Measurements from ENCODE around the gene CERS1.

The CERS1 gene

GRCh38 chr19:18834644-18834984 lies 61.3 kb downstream of the CERS1 start:
- Histone ChIP-seq H3K36me3 (ENCODE audit: control insufficient read depth, insufficient read depth, low read length) (no peaks in the 10 kb centered on the region), H3K27me3 (ENCODE audit: control insufficient read depth, insufficient read depth, low read length, poor library complexity, severe bottlenecking) (peaks cover 3% of the 10 kb centered on the region), H3K4me1 (ENCODE audit: control insufficient read depth, insufficient read depth, low read length) (peaks cover 12% of the 10 kb centered on the region), H3K27ac (ENCODE audit: insufficient read depth, low read depth, low read length, poor library complexity, severe bottlenecking) (no peak overlapping the region), H3K4me3 (ENCODE audit: insufficient read depth, low read depth, low read length) (no peak overlapping the region), H3K9me3 (ENCODE audit: control insufficient read depth, low read length) (no peaks in the 10 kb centered on the region)
- WGBS, 2 experiments: 77 to 88% methylated on average over 4 of the region's 4 CpGs

DNA sequence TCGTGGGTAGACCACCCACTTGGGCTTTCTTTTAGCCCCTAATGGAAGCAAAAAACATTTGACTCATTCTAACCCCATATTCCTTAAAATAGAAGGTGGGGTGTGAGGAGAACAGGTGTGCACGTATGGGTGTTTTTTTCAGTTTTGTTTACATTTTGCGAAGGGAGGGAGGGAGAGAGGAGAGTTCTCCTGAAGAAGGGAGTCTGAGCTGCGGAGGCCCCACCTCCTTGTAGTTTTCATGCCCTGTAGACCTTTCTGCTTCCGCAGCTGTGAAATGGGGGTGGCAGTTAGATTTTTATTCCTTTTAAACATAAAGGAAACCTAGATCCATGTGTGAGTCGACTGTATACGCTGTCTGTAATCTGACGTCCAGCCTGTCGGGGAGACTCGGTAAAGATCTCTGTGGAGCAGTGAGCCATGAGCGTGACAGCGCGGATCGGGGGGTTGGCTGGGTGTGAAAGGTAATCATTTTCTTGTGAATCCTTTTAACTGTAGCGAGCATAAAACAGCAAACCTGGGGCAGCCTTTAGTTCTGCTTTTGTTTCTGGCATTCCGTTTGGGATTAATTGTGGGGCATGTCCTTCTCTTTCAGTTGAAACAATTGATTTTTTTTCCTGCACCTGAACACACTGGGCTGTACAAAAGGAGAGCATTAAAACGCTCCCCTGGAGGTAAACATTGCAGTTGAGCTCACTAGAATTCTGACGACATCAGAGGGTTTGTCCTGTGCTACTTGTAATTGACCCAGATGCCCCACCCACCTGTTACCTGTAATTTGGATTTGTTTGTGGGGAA lies 61.9 kb downstream of the CERS1 start:
- H3K27ac ChIP-seq (ENCODE audit: insufficient read depth, low read depth, low read length, poor library complexity, severe bottlenecking): no peak overlapping the region
- H3K9me3 ChIP-seq (ENCODE audit: control insufficient read depth, low read length): no peaks in the 10 kb centered on the region
- peaks cover 12% of the 10 kb centered on the region for H3K4me1 ChIP-seq (ENCODE audit: control insufficient read depth, insufficient read depth, low read length)
- 43 to 56% methylated on average over 18 of the region's 18 CpGs for WGBS, 2 experiments
- peaks cover 3% of the 10 kb centered on the region for H3K27me3 ChIP-seq (ENCODE audit: control insufficient read depth, insufficient read depth, low read length, poor library complexity, severe bottlenecking)
- H3K4me3 ChIP-seq (ENCODE audit: insufficient read depth, low read depth, low read length): peak overlapping the region; percentile 90
- no peaks in the 10 kb centered on the region for H3K36me3 ChIP-seq (ENCODE audit: control insufficient read depth, insufficient read depth, low read length)

- H3K27ac ChIP-seq (ENCODE audit: insufficient read depth, low read depth, low read length, poor library complexity, severe bottlenecking): no peak overlapping the region
Observed at GRCh38 chr19:18833141-18833476, 62.8 kb downstream of the CERS1 start.

GRCh38 chr19:18832306-18833140 lies 63.4 kb downstream of the CERS1 start:
- H3K9me3 ChIP-seq (ENCODE audit: control insufficient read depth, low read length): no peaks in the 10 kb centered on the region
- H3K4me3 ChIP-seq (ENCODE audit: insufficient read depth, low read depth, low read length): peak overlapping the region; percentile 90
- H3K36me3 ChIP-seq (ENCODE audit: control insufficient read depth, insufficient read depth, low read length): no peaks in the 10 kb centered on the region
- H3K27me3 ChIP-seq (ENCODE audit: control insufficient read depth, insufficient read depth, low read length, poor library complexity, severe bottlenecking): peaks cover 3% of the 10 kb centered on the region
- H3K27ac ChIP-seq (ENCODE audit: insufficient read depth, low read depth, low read length, poor library complexity, severe bottlenecking): no peak overlapping the region
- 1% methylated on average over 69 of the region's 69 CpGs for WGBS, 2 experiments
- H3K4me1 ChIP-seq (ENCODE audit: control insufficient read depth, insufficient read depth, low read length): peaks cover 12% of the 10 kb centered on the region

More at GRCh38 chr19:18833141-18833476, 62.8 kb downstream of the CERS1 start:
- 18 to 21% methylated on average over 9 of the region's 9 CpGs for WGBS, 2 experiments
- Histone ChIP-seq H3K4me3 (ENCODE audit: insufficient read depth, low read depth, low read length) (peak overlapping the region; percentile 90), H3K9me3 (ENCODE audit: control insufficient read depth, low read length) (no peaks in the 10 kb centered on the region), H3K36me3 (ENCODE audit: control insufficient read depth, insufficient read depth, low read length) (no peaks in the 10 kb centered on the region), H3K27me3 (ENCODE audit: control insufficient read depth, insufficient read depth, low read length, poor library complexity, severe bottlenecking) (peaks cover 3% of the 10 kb centered on the region), H3K4me1 (ENCODE audit: control insufficient read depth, insufficient read depth, low read length) (peaks cover 12% of the 10 kb centered on the region)

DNA sequence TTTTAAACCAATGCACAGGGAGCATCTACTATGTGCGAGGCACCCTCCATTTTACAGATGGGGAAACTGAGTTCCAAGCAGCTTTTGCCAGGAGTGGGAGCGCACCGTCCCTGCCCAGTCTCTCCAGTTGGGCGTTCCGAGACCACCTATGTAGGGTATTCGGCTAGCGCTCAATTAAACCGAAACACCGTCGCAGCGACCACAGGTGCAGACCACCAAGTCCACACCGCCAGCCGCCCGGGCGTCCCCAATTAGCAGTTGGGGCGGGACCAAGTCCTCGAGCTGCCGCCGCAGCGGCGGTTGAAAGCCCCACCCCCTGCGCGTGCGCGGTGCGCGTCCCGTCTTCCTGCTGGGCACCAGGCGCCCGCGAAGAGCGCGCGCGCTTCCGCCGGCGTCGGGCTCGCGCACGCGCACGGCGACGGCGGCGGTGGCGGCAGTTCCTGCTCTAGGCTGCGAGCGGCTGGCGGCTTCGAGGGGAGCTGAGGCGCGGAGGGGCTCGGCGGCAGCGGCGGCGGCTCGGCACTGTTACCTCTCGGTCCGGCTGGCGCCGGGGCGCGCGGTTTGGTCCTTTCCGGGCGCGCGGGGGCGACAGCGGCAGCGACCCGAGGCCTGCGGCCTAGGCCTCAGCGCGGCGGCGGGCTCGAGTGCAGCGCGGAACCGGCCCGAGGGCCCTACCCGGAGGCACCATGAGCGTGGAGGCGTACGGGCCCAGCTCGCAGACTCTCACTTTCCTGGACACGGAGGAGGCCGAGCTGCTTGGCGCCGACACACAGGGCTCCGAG lies 64.2 kb downstream of the CERS1 start, which contains the start of gene UPF1:
TSS of gene UPF1 (plus strand) at position 436 of the 782 bp plus-strand sequence. CDS start at position 687, 251 bp downstream.
- Histone ChIP-seq H3K4me1 (ENCODE audit: control insufficient read depth, insufficient read depth, low read length) (peaks cover 12% of the 10 kb centered on the region), H3K4me3 (ENCODE audit: insufficient read depth, low read depth, low read length) (peak within 1 kb of the TSS; percentile 90), H3K27ac (ENCODE audit: insufficient read depth, low read depth, low read length, poor library complexity, severe bottlenecking) (no peak within 1 kb of the TSS), H3K36me3 (ENCODE audit: control insufficient read depth, insufficient read depth, low read length) (no peaks in the 10 kb centered on the region), H3K27me3 (ENCODE audit: control insufficient read depth, insufficient read depth, low read length, poor library complexity, severe bottlenecking) (peaks cover 3% of the 10 kb centered on the region), H3K9me3 (ENCODE audit: control insufficient read depth, low read length) (no peaks in the 10 kb centered on the region)
- 2% methylated on average over 96 of the region's 96 CpGs for WGBS, 2 experiments

DNA sequence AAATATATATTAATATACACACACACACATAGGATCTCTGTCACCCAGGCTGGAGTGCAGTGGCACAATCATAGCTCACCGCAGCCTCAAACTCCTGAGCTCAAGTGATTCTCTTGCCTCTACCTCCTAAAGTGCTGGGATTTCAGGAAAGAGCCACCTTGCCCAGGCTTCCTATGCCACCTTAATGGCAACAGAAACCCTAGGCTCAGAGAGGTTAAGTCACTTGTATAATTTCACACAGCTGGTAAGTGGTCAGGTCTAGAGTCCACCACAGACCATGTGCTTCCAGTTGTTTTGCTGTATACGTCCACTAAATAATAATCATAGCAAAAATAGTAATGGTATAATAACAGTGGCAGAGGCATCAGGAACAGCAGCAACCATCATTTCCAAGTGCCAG lies 65.5 kb downstream of the CERS1 start:
- WGBS, 2 experiments: 78 to 98% methylated on average over 1 to 2 of the region's 2 CpGs
- Histone ChIP-seq H3K36me3 (ENCODE audit: control insufficient read depth, insufficient read depth, low read length) (no peaks in the 10 kb centered on the region), H3K4me1 (ENCODE audit: control insufficient read depth, insufficient read depth, low read length) (peaks cover 12% of the 10 kb centered on the region), H3K4me3 (ENCODE audit: insufficient read depth, low read depth, low read length) (no peak overlapping the region), H3K9me3 (ENCODE audit: control insufficient read depth, low read length) (no peaks in the 10 kb centered on the region), H3K27me3 (ENCODE audit: control insufficient read depth, insufficient read depth, low read length, poor library complexity, severe bottlenecking) (peaks cover 3% of the 10 kb centered on the region), H3K27ac (ENCODE audit: insufficient read depth, low read depth, low read length, poor library complexity, severe bottlenecking) (no peak overlapping the region)

- H3K9me3 ChIP-seq (ENCODE audit: control insufficient read depth, low read length): no peaks in the 10 kb centered on the region
- H3K27me3 ChIP-seq (ENCODE audit: control insufficient read depth, insufficient read depth, low read length, poor library complexity, severe bottlenecking): peaks cover 3% of the 10 kb centered on the region
- H3K36me3 ChIP-seq (ENCODE audit: control insufficient read depth, insufficient read depth, low read length): no peaks in the 10 kb centered on the region
- 75 to 77% methylated on average over 6 of the region's 6 CpGs for WGBS, 2 experiments
- H3K4me1 ChIP-seq (ENCODE audit: control insufficient read depth, insufficient read depth, low read length): peaks cover 3% of the 10 kb centered on the region
- H3K4me3 ChIP-seq (ENCODE audit: insufficient read depth, low read depth, low read length): no peak overlapping the region
- no peak overlapping the region for H3K27ac ChIP-seq (ENCODE audit: insufficient read depth, low read depth, low read length, poor library complexity, severe bottlenecking)
Observed at GRCh38 chr19:18828786-18829185, 67.2 kb downstream of the CERS1 start.

Measured in ectodermal cell (in vitro differentiated cells).